Lower leg skin (tissue), 3 donors: ENCODE data around the gene TRPM3.

Experiments used
- POLR2A ChIP-seq, 2 donors: fragments of 450-650 bp; IDR thresholded peaks; one replicate each; pipeline ENCODE4 v1.6.1; 2016 to 2017; ENCODE audit warnings: antibody characterized with exemption in 2 of 2, mild to moderate bottlenecking in 1 of 2, moderate library complexity in 1 of 2
- TF ChIP-seq, protein P1 (sequence below), 3 donors: fragments of 450-650 bp; IDR thresholded peaks; one replicate each; pipeline ENCODE4 v1.5.1; 2016; ENCODE audit warnings: antibody characterized with exemption in 3 of 3, mild to moderate bottlenecking in 3 of 3, moderate library complexity in 2 of 3

DNA sequence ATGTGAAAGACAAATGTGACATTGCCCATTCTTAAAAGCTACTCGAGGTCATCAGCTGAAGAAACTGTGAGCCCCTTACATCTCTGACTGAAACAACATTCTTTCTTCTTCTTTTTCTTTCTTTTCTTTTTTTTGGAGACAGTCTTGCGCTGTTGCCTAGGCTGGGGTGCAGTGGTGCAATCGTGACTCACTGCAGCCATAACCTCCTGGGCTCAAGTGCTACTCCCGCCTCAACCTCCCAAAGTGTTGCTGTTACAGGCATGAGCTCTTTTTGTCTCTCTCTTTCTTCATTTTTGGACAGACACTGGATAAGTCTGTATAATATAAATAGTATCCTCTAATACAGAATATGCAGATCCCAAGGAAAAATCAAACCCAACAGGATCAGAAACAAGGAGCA is 443.3 kb downstream of the TRPM3 start:
- TF ChIP-seq, protein P1, sequence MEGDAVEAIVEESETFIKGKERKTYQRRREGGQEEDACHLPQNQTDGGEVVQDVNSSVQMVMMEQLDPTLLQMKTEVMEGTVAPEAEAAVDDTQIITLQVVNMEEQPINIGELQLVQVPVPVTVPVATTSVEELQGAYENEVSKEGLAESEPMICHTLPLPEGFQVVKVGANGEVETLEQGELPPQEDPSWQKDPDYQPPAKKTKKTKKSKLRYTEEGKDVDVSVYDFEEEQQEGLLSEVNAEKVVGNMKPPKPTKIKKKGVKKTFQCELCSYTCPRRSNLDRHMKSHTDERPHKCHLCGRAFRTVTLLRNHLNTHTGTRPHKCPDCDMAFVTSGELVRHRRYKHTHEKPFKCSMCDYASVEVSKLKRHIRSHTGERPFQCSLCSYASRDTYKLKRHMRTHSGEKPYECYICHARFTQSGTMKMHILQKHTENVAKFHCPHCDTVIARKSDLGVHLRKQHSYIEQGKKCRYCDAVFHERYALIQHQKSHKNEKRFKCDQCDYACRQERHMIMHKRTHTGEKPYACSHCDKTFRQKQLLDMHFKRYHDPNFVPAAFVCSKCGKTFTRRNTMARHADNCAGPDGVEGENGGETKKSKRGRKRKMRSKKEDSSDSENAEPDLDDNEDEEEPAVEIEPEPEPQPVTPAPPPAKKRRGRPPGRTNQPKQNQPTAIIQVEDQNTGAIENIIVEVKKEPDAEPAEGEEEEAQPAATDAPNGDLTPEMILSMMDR (IDR thresholded peaks at IDR 0.05) = no peak
- no peak for TF ChIP-seq POLR2A (IDR thresholded peaks at IDR 0.05)
